ENCODE data around the gene PLCL2.
"Not testable (repeated sequence)": the region's sequence is repeated elsewhere in the genome, so short reads cannot be mapped to it uniquely, and the experiment has no call there.

PLCL2 gene

GRCh38 chr3:17088602-17089313 lies 204.0 kb downstream of the PLCL2 start:
- DNase-seq: peak; percentile 27

- DNase-seq: no peak
Measured at GRCh38 chr3:17089314-17089700, 204.6 kb downstream of the PLCL2 start.

GRCh38 chr3:17090280-17090983 lies 205.7 kb downstream of the PLCL2 start:
- no peak for DNase-seq

- no peak for DNase-seq
Measured at GRCh38 chr3:17091910-17092582, 207.3 kb downstream of the PLCL2 start.

GRCh38 chr3:17092583-17092933 lies 207.8 kb downstream of the PLCL2 start:
- DNase-seq: no peak

GRCh38 chr3:17094551-17094950 lies 209.8 kb downstream of the PLCL2 start:
- DNase-seq: no peak

- no peak for DNase-seq
Measured at GRCh38 chr3:17103579-17103978, 218.8 kb downstream of the PLCL2 start.

GRCh38 chr3:17106801-17107200 lies 222.0 kb downstream of the PLCL2 start:
- DNase-seq: not testable (repeated sequence)

GRCh38 chr3:17110660-17111396 lies 226.1 kb downstream of the PLCL2 start:
- DNase-seq: no peak

- DNase-seq: no peak
Measured at GRCh38 chr3:17111586-17111985, 226.8 kb downstream of the PLCL2 start.

GRCh38 chr3:17115186-17115585 lies 230.4 kb downstream of the PLCL2 start:
- no peak for DNase-seq

GRCh38 chr3:17116007-17116600 lies 231.3 kb downstream of the PLCL2 start:
- no peak for DNase-seq

- no peak for DNase-seq
Measured at GRCh38 chr3:17118771-17119170, 234.0 kb downstream of the PLCL2 start.

GRCh38 chr3:17119201-17120072 lies 234.7 kb downstream of the PLCL2 start:
- DNase-seq: no peak

- DNase-seq: no peak
Measured at GRCh38 chr3:17120115-17120514, 235.4 kb downstream of the PLCL2 start.

GRCh38 chr3:17121336-17121735 lies 236.6 kb downstream of the PLCL2 start:
- DNase-seq: no peak

GRCh38 chr3:17122758-17123157 lies 238.0 kb downstream of the PLCL2 start:
- no peak for DNase-seq

GRCh38 chr3:17125738-17126442 lies 241.1 kb downstream of the PLCL2 start:
- no peak for DNase-seq

GRCh38 chr3:17128671-17129070 lies 243.9 kb downstream of the PLCL2 start:
- DNase-seq: not testable (repeated sequence)

GRCh38 chr3:17129556-17129955 lies 244.8 kb downstream of the PLCL2 start:
- DNase-seq: no peak

GRCh38 chr3:17130956-17131355 lies 246.2 kb downstream of the PLCL2 start:
- no peak for DNase-seq

Measured in stimulated activated CD4-positive, alpha-beta T cell treated with anti-CD3 and anti-CD28 coated beads, Interleukin-4, amount 100 ng/mL, for 24 hours (primary cell).